Ovary (tissue), 9 donors: Measurements from ENCODE around the gene ASF1A. TPM values are rescaled to one million over a fixed set of nuclear protein-coding genes. Genes with fewer than 3 reads are reported as not detected.

Experiments
- DNase-seq, 5 donors: peaks; one replicate each; pipeline ENCODE4 v3.0.0-alpha.2; 2019 to 2020
- H3K27ac ChIP-seq, 2 donors: fragments of 200-600 bp; one replicate each; pipeline versions ENCODE4 v1.5.1 to v1.8.0; 2019 to 2022
- H3K27me3 ChIP-seq: fragments of 200-600 bp; one replicate; pipeline ENCODE4 v1.8.0; 2022
- H3K36me3 ChIP-seq: fragments of 200-600 bp; sonication (generic); one replicate; pipeline ENCODE4 v1.5.1; 2019
- H3K4me1 ChIP-seq: one replicate; pipeline ENCODE4 v1.8.1; 2013; ENCODE audit warnings: mild to moderate bottlenecking, moderate library complexity; ENCODE audit not compliant: insufficient read depth
- H3K4me3 ChIP-seq: fragments of 200-600 bp; sonication (generic); one replicate; pipeline ENCODE4 v1.5.1; 2017
- H3K9me3 ChIP-seq, 2 donors: fragments of 200-600 bp in 1 of 2; sonication (generic) in 1 of 2; one replicate each; pipeline versions ENCODE4 v1.5.1 to v1.8.1; 2013 to 2019; ENCODE audit warnings: mild to moderate bottlenecking in 1 of 2, moderate library complexity in 1 of 2
- EP300 ChIP-seq: sonication (generic); formaldehyde crosslinking; IDR thresholded peaks from one replicate; pipeline ENCODE4 v1.6.1; 2017; ENCODE audit warnings: antibody characterized with exemption
- POLR2A ChIP-seq: fragments of 450-650 bp; IDR thresholded peaks from one replicate; pipeline ENCODE4 v1.6.1; 2017; ENCODE audit warnings: antibody characterized with exemption, mild to moderate bottlenecking, moderate library complexity
- WGBS, 3 donors: extraction: QIAGEN DNeasy Blood & Tissue Kit in 1 of 3; methylation state at CpG; one replicate each; pipeline versions ENCODE4 v1.1.5 to v1.1.7; 2013 to 2017; 5-methylcytosine and 5-hydroxymethylcytosine counted together
- intact Hi-C, 4 donors: fragments of 100-400 bp; cut with DNase I; formaldehyde crosslinking; loops; one replicate each; pipeline versions ENCODE4 v1.11.0 to v1.15.1; 2022 to 2023
- polyA plus RNA-seq, 2 donors: library from polyadenylated mRNA; stranded (reverse); fragments of 200-250 nt in 1 of 2; fragments of 350-450 nt in 1 of 2; fragmentation: Illumina TruSeq in 1 of 2; extraction: RNeasy Lipid Tissue Mini Kit (QIAGEN cat#74804) in 1 of 2; gene quantifications; one replicate each; pipeline ENCODE4 v1.2.3, GENCODE V29; 2013 to 2014
- total RNA-seq, 7 donors: library from RNA; depleted of rRNA in 2 of 7; stranded (reverse); fragments of >200 nt in 2 of 7; fragmentation: NEBNext Ultra II Directional in 3 of 7; extraction: Animal tissue kit (Norgen Biotek cat#: 25700) in 3 of 7; gene quantifications; one replicate each; pipeline versions ENCODE4 v1.1.0 to v1.2.4, GENCODE V29; 2016 to 2023
- TF ChIP-seq, protein P1 (sequence below), 3 donors: fragments of 450-650 bp in 2 of 3; fragments of 200-600 bp in 1 of 3; IDR thresholded peaks; one replicate each; pipeline versions ENCODE4 v1.5.1 to v1.8.0; 2016 to 2022; ENCODE audit warnings: antibody characterized with exemption in 3 of 3, mild to moderate bottlenecking in 1 of 3
- donor health status: DM: no; HTN: no; CAD: no; lungs with moderate emphysema.
- donor health status: DM: no; HTN: no; CAD: no.
- donor health status: Bipolar disorder and iron deficiency.
- donor health status: DM: yes; HTN: yes; CAD: no.
- donor health status: DM: no; HTN: no; CAD: no.
- donor health status: DM: yes; HTN: yes; CAD: no.

ASF1A gene
- total and polyA plus RNA-seq, 9 donors = 9.9 to 30.7 (median 22.3) TPM

DNA sequence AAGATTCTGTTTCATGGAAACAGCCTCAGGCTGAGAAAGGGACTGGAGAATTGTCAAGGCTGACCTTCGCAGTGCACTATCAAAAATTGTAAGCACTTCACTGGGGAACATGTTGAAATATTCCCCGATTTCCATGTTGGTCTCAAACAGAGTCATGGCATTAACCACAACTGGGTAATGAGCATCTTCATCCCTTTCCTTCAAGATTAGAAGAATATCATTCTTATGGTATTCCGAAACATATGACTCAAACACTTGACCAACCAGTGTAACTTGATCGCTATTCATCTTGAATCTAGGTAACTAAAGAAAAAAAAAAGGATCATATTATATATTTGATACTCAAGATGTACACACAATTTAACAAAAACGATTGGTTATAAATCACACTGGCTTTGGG is 37.5 kb downstream of the ASF1A start:
- WGBS, 3 donors = 95 to 96% (median 95%) methylated on average over 5 of the region's 5 CpGs
- intact Hi-C loops = no loop called here

DNA sequence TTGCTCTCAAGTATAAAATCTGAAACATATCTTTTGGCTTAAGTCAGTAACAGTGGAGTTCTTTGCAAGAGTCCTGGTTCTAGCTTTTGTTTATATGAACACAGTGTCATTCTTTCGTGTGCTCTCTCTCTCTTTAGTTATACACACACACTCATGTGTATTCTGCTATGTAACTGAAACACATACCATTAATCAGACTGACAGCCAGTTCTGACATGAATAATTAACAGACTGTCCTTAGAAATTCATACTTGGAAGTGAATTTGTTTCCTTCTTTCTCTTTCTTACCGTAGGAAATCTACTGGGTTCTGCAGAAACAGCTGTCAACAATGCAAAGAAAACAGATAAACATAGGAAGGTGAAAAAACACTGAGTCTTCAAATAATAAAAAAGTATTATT is 38.5 kb downstream of the ASF1A start:
- WGBS, 3 donors = 55 to 79% (median 64%) methylated on average over 2 of the region's 2 CpGs

More for the DNA sequence above, 37.5 kb downstream of the ASF1A start:
- no peaks in the 10 kb centered on the region for H3K4me1 ChIP-seq
- H3K9me3 ChIP-seq = no peaks in the 10 kb centered on the region
- H3K27ac ChIP-seq = no peak overlapping the region
- H3K27me3 ChIP-seq = no peaks in the 10 kb centered on the region
- TF ChIP-seq POLR2A = no peak
- TF ChIP-seq EP300 = no peak
- TF ChIP-seq, protein P1, sequence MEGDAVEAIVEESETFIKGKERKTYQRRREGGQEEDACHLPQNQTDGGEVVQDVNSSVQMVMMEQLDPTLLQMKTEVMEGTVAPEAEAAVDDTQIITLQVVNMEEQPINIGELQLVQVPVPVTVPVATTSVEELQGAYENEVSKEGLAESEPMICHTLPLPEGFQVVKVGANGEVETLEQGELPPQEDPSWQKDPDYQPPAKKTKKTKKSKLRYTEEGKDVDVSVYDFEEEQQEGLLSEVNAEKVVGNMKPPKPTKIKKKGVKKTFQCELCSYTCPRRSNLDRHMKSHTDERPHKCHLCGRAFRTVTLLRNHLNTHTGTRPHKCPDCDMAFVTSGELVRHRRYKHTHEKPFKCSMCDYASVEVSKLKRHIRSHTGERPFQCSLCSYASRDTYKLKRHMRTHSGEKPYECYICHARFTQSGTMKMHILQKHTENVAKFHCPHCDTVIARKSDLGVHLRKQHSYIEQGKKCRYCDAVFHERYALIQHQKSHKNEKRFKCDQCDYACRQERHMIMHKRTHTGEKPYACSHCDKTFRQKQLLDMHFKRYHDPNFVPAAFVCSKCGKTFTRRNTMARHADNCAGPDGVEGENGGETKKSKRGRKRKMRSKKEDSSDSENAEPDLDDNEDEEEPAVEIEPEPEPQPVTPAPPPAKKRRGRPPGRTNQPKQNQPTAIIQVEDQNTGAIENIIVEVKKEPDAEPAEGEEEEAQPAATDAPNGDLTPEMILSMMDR (IDR thresholded peaks at IDR 0.05) = no peak
- DNase-seq = no peak
- no peaks in the 10 kb centered on the region for H3K36me3 ChIP-seq
- no peak overlapping the region for H3K4me3 ChIP-seq

GRCh38 chr6:118933855-118934460 is 40.0 kb downstream of the ASF1A start:
- DNase-seq = no peak
- H3K4me1 ChIP-seq = no peaks in the 10 kb centered on the region
- peak overlapping the region; percentile 45 to 90 for H3K27ac ChIP-seq
- TF ChIP-seq EP300 (no peak), POLR2A (no peak)
- WGBS, 3 donors = 18 to 25% (median 21%) methylated on average over 8 of the region's 8 CpGs
- peak overlapping the region; percentile 85 for H3K4me3 ChIP-seq
- H3K9me3 ChIP-seq = no peaks in the 10 kb centered on the region
- no peaks in the 10 kb centered on the region for H3K27me3 ChIP-seq
- intact Hi-C loops = no loop called here
- no peaks in the 10 kb centered on the region for H3K36me3 ChIP-seq

More for the DNA sequence above, 38.5 kb downstream of the ASF1A start:
- Histone ChIP-seq H3K9me3 (no peaks in the 10 kb centered on the region), H3K4me3 (no peak overlapping the region), H3K36me3 (no peaks in the 10 kb centered on the region), H3K4me1 (no peaks in the 10 kb centered on the region), H3K27ac (no peak overlapping the region), H3K27me3 (no peaks in the 10 kb centered on the region)
- TF ChIP-seq EP300 = no peak
- no peak for TF ChIP-seq POLR2A
- TF ChIP-seq, protein P1 (IDR thresholded peaks at IDR 0.05) = no peak
- DNase-seq = no peak
- intact Hi-C loops = no loop called here

DNA sequence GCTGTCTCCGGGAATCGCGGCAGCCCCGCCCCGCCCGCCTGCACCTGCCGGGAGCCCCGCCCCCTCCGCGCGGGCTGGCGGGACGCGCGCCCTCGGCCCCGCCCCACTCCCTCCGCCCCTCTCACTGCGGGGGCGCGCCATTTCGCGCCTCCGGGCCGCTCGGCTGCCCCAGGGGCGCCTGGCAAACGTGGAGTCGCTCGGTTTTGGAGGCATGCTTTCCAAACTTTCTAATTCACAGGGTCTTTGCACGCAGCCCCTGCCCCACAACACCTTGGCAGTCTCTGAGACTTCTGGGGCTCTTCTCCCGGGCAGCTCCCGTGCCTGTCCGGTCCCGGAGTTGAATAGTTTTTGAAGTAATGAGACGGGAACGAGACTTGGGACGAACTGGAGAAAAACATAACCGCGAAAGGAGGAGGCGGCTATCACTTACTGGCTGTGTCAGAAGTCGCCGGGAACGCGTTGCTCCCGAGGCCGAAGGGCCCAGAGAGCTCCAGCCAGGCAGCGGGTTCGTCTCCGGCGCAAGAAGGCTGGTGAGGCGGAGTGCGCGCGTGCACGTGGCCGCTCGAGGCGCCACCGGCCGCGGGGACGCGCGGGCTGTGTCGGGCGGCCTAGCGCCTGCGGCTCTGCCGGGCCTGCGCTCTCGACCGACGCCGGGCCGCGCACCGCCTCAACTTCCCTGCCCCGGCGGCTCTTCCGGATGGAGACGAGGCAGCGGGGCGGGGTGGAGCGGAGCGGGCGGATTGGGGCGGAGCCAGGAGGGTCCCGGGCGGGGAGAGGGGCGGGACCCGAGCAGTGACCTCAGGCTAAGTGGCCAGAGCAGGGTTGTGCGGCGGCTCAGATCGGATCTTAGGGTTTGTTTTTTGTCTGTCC is 40.7 kb downstream of the ASF1A start, which contains the start of gene MCM9:
Gene MCM9 (minus strand): TSS at position 699 of the 870 bp plus-strand sequence. CDS start 3,436 bp downstream, outside the sequence.
- TF ChIP-seq, protein P1 (IDR thresholded peaks at IDR 0.05) = no peak
- TF ChIP-seq EP300 (no peak), POLR2A (no peak)
- WGBS, 3 donors = 0% methylated on average over 90 to 94 of the region's 95 CpGs
- intact Hi-C loops = no loop called here

DNA sequence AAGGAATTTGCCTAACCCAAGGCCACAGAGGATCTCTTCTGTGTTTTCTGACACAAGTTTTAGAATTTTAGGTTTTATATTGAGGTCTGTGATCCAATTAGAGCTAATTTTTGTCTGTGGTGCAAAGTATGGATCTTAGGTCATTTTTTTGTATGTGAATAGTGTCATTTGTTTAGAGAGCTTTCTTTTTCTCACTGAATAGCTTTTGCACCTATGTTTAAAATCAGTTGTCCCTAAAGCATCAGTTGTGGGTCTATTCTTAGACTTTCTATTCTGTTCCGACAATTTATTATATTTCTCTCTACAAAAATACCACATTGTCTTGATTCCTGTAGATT is 41.3 kb downstream of the ASF1A start:
- TF ChIP-seq EP300 = no peak
- TF ChIP-seq, protein P1 (IDR thresholded peaks at IDR 0.05) = no peak
- no peak for TF ChIP-seq POLR2A
- DNase-seq = no peak
- H3K27ac ChIP-seq = peak overlapping the region; percentile 45 to 90
- intact Hi-C loops = no loop called here
- H3K4me1 ChIP-seq = no peaks in the 10 kb centered on the region
- no peaks in the 10 kb centered on the region for H3K36me3 ChIP-seq
- no peaks in the 10 kb centered on the region for H3K27me3 ChIP-seq
- no peaks in the 10 kb centered on the region for H3K9me3 ChIP-seq
- WGBS, 3 donors = 18 to 35% (median 20%) methylated on average over 1 of the region's 1 CpG
- H3K4me3 ChIP-seq = peak overlapping the region; percentile 85

More for the DNA sequence above, 40.7 kb downstream of the ASF1A start, which contains the start of gene MCM9:
- Histone ChIP-seq H3K27me3 (no peaks in the 10 kb centered on the region), H3K4me1 (no peaks in the 10 kb centered on the region), H3K9me3 (no peaks in the 10 kb centered on the region), H3K27ac (peak within 1 kb of the TSS; percentile 45 to 90), H3K4me3 (peak within 1 kb of the TSS; percentile 85), H3K36me3 (no peaks in the 10 kb centered on the region)
- DNase-seq = peak; percentile 68 to 89 (median 80)
